Fibroblast of the aortic adventitia (primary cell): Measurements from ENCODE around the gene HCFC1R1. TPM values are rescaled to one million over a fixed set of nuclear protein-coding genes. Genes with fewer than 3 reads are reported as not detected.
"Not testable (repeated sequence)": the region's sequence is repeated elsewhere in the genome, so short reads cannot be mapped to it uniquely, and the experiment has no call there.

Experiments
- DNase-seq: peaks from one replicate; pipeline ENCODE4 v3.0.0-alpha.2; 2010; ENCODE audit warnings: low read depth
- H3K4me3 ChIP-seq: 2 replicates; pipeline ENCODE4 v1.5.1; 2011; ENCODE audit warnings: low read depth, mild to moderate bottlenecking, control low read depth, low read length, moderate library complexity
- CTCF ChIP-seq: IDR thresholded peaks from 2 replicates; pipeline ENCODE4 v1.5.1; 2011; ENCODE audit warnings: mild to moderate bottlenecking, low read length, control low read depth, inconsistent platforms; ENCODE audit not compliant: insufficient read depth
- total RNA-seq: library from RNA; depleted of rRNA; stranded (reverse); fragments of >200 nt; gene quantifications from 2 replicates; pipeline ENCODE4 v1.2.3, GENCODE V29; 2012; ENCODE audit warnings: low replicate concordance

HCFC1R1 gene
- total RNA-seq: 40.6 and 45.6 TPM in 2 replicates

- TF ChIP-seq CTCF: no peak
- DNase-seq: peak; percentile 97
- H3K4me3 ChIP-seq: peak within 1 kb of the TSS; percentile 82
Measured at GRCh38 chr16:3023669-3024478, at the start of gene HCFC1R1, which contains the start of gene THOC6. Gene HCFC1R1, minus strand, starts transcription at chr16:3023942. Its CDS starts 1 bp downstream, at chr16:3023941. Gene THOC6, plus strand, starts transcription at chr16:3024035. Its CDS starts 292 bp downstream, at chr16:3024327.

- TF ChIP-seq CTCF: no peak
- H3K4me3 ChIP-seq: no peak overlapping the region
- no peak for DNase-seq
Measured at GRCh38 chr16:3073448-3073847, 49.7 kb upstream of the HCFC1R1 start.

GRCh38 chr16:3072576-3073263 is 49.0 kb upstream of the HCFC1R1 start:
- DNase-seq, H3K4me3 ChIP-seq: not testable (repeated sequence)

- H3K4me3 ChIP-seq: not testable (repeated sequence)
Measured at GRCh38 chr16:3072148-3072547, 48.4 kb upstream of the HCFC1R1 start.

GRCh38 chr16:3071655-3072054 is 47.9 kb upstream of the HCFC1R1 start:
- H3K4me3 ChIP-seq: no peak overlapping the region

More at GRCh38 chr16:3072148-3072547, 48.4 kb upstream of the HCFC1R1 start:
- not testable (repeated sequence) for DNase-seq

GRCh38 chr16:3070608-3071111 is 46.9 kb upstream of the HCFC1R1 start:
- no peak for TF ChIP-seq CTCF
- no peak overlapping the region for H3K4me3 ChIP-seq
- DNase-seq: no peak

More at GRCh38 chr16:3071655-3072054, 47.9 kb upstream of the HCFC1R1 start:
- TF ChIP-seq CTCF: no peak
- DNase-seq: no peak

GRCh38 chr16:3069146-3069545 is 45.4 kb upstream of the HCFC1R1 start:
- DNase-seq: not testable (repeated sequence)

GRCh38 chr16:3068487-3068886 is 44.7 kb upstream of the HCFC1R1 start:
- DNase-seq: no peak
- TF ChIP-seq CTCF: no peak
- no peak overlapping the region for H3K4me3 ChIP-seq

More at GRCh38 chr16:3069146-3069545, 45.4 kb upstream of the HCFC1R1 start:
- H3K4me3 ChIP-seq: not testable (repeated sequence)
